HEK293 (cell line): ENCODE measurements around the gene CDK12.

Experiments used
- CTCF ChIA-PET: fragments of 350-600 bp; formaldehyde crosslinking; extraction: SDS; loops from one replicate; lab custom pipeline; 2021; ENCODE audit warnings: antibody characterized with exemption; lab: Yijun Ruan, JAX
- POLR2A ChIA-PET: fragments of 300-600 bp; formaldehyde crosslinking; extraction: SDS; loops from one replicate; lab custom pipeline; 2020; ENCODE audit warnings: antibody characterized with exemption, inconsistent platforms; lab: Yijun Ruan, JAX
- H3K27ac ChIP-seq: fragments of 200-500 bp; sonication (Bioruptor generic); 2 replicates; pipeline ENCODE4 v1.5.1; 2014; ENCODE audit warnings: low read depth, low read length, control low read depth, inconsistent platforms; ENCODE audit errors: extremely low read depth
- H3K36me3 ChIP-seq, 2 experiments: fragments of 200-500 bp in 1 of 2; sonication (Bioruptor generic) in 1 of 2; 1 replicate in 1 of 2; 2 replicates in 1 of 2; pipeline ENCODE4 v1.5.1; 2014 to 2017; ENCODE audit warnings: inconsistent platforms in 2 of 2, low read length in 2 of 2; ENCODE audit not compliant: control insufficient read depth in 2 of 2, insufficient read depth in 1 of 2
- H3K4me1 ChIP-seq: fragments of 200-500 bp; sonication (Bioruptor generic); 2 replicates; pipeline ENCODE4 v1.5.1; 2014; ENCODE audit warnings: mild to moderate bottlenecking, low read length, inconsistent platforms; ENCODE audit not compliant: control insufficient read depth, insufficient read depth
- H3K4me3 ChIP-seq: 2 replicates; pipeline ENCODE4 v1.5.1; 2011; ENCODE audit warnings: low read depth, mild to moderate bottlenecking, control low read depth, low read length, moderate library complexity
- H3K9me3 ChIP-seq: fragments of 200-500 bp; sonication (Bioruptor generic); 2 replicates; pipeline ENCODE4 v1.5.1; 2014; ENCODE audit warnings: low read depth, low read length, inconsistent platforms; ENCODE audit not compliant: control insufficient read depth, insufficient read depth
- HOXA7 ChIP-seq: sonication (generic); formaldehyde crosslinking; IDR thresholded peaks from 2 replicates; pipeline ENCODE4 v1.8.1; 2022; ENCODE audit warnings: missing genetic modification reagents, borderline replicate concordance
- REPIN1 ChIP-seq: fragments of 450-650 bp; formaldehyde crosslinking; IDR thresholded peaks from 2 replicates; pipeline ENCODE4 v1.5.1; 2017; ENCODE audit warnings: missing biosample characterization, missing genetic modification characterization, low read depth
- TRIM28 ChIP-seq: IDR thresholded peaks from 2 replicates; pipeline ENCODE4 v1.6.1; 2011; ENCODE audit warnings: low read length, control low read depth, borderline replicate concordance
- YY1 ChIP-seq: fragments of 450-650 bp; formaldehyde crosslinking; IDR thresholded peaks from 2 replicates; pipeline ENCODE4 v1.5.1; 2018; ENCODE audit warnings: missing biosample characterization, missing genetic modification characterization
- ZBTB8A ChIP-seq: fragments of 450-650 bp; formaldehyde crosslinking; IDR thresholded peaks from 2 replicates; pipeline ENCODE4 v1.5.1; 2016; ENCODE audit warnings: missing biosample characterization, missing genetic modification characterization
- ZNF157 ChIP-seq: fragments of 450-650 bp; formaldehyde crosslinking; IDR thresholded peaks from 2 replicates; pipeline ENCODE4 v1.5.1; 2016; ENCODE audit warnings: missing biosample characterization, missing genetic modification characterization
- ZNF266 ChIP-seq: fragments of 450-650 bp; formaldehyde crosslinking; IDR thresholded peaks from 2 replicates; pipeline ENCODE4 v1.5.1; 2016; ENCODE audit warnings: missing biosample characterization, missing genetic modification characterization, low read depth
- ZNF341 ChIP-seq: fragments of 450-650 bp; formaldehyde crosslinking; IDR thresholded peaks from 2 replicates; pipeline ENCODE4; 2016; ENCODE audit warnings: low read depth, missing biosample characterization, missing genetic modification characterization
- ZNF37A ChIP-seq: fragments of 450-650 bp; IDR thresholded peaks from 2 replicates; pipeline ENCODE4 v1.5.1; 2018; ENCODE audit warnings: missing biosample characterization, missing genetic modification characterization
- ZNF501 ChIP-seq: fragments of 450-650 bp; formaldehyde crosslinking; IDR thresholded peaks from 2 replicates; pipeline ENCODE4 v1.5.1; 2016; ENCODE audit warnings: missing biosample characterization, missing genetic modification characterization
- ZNF529 ChIP-seq: fragments of 450-650 bp; formaldehyde crosslinking; IDR thresholded peaks from 2 replicates; pipeline ENCODE4 v1.5.1; 2017; ENCODE audit warnings: missing genetic modification characterization, missing biosample characterization; ENCODE audit not compliant: insufficient replicate concordance
- ZNF548 ChIP-seq: fragments of 450-650 bp; formaldehyde crosslinking; IDR thresholded peaks from 2 replicates; pipeline ENCODE4 v1.5.1; 2016; ENCODE audit warnings: missing biosample characterization, missing genetic modification characterization
- ZNF626 ChIP-seq: fragments of 450-650 bp; sonication (Bioruptor Pico); formaldehyde crosslinking; IDR thresholded peaks from 2 replicates; pipeline ENCODE4 v1.5.1; 2018; ENCODE audit warnings: missing biosample characterization, missing genetic modification characterization, inconsistent platforms
- ZNF670 ChIP-seq: fragments of 450-650 bp; formaldehyde crosslinking; IDR thresholded peaks from 2 replicates; pipeline ENCODE4 v1.5.1; 2016; ENCODE audit warnings: missing biosample characterization, missing genetic modification characterization, low read depth
- TF ChIP-seq, protein P1 (sequence below): fragments of 450-650 bp; formaldehyde crosslinking; IDR thresholded peaks from 2 replicates; pipeline ENCODE4 v1.5.0; 2017; ENCODE audit warnings: missing biosample characterization, missing genetic modification characterization, borderline replicate concordance
- TF ChIP-seq, protein P2 (sequence below): fragments of 450-650 bp; formaldehyde crosslinking; IDR thresholded peaks from 2 replicates; pipeline ENCODE4 v1.5.1; 2016; ENCODE audit warnings: missing biosample characterization, missing genetic modification characterization

The CDK12 gene

DNA sequence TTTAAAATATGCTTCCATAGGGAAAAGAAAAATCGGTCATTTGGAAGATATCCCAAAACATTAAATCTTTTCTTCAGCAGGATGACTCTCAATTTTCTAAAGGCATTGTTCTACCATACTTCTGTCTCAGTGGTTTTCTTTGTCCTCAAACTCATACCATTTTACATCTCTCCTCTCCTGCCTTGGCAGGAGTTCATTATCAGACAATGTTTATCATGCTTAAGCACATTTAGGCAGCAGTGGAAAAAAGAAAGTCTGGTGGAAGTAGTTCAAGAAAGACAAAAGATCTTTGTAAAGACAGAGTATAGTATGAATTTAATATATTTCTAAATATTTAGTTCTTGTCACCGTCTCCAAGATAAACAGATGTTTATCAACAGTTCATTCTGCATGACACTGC lies 68.2 kb downstream of the CDK12 start:
- no peak overlapping the region for H3K27ac ChIP-seq
- H3K4me3 ChIP-seq: no peak overlapping the region
- TF ChIP-seq ZNF529 (tag by site-specific recombination) (no peak), ZNF266 (tag by site-specific recombination) (no peak), ZNF501 (tag by site-specific recombination) (no peak), YY1 (tag by site-specific recombination) (no peak), ZBTB8A (tag by site-specific recombination) (no peak)
- no peaks in the 10 kb centered on the region for H3K9me3 ChIP-seq
- ChIA-PET CTCF (interaction anchor here (0.5 to 2.6 kb wide), 4 partner anchors 18 to 106 kb away, joined by 3 to 19 read pairs (median 6); no protein-coding TSS in a partner anchor), POLR2A (no interaction called here)
- peaks cover 70 to 83% of the 10 kb centered on the region in 2 experiments for H3K36me3 ChIP-seq
- H3K4me1 ChIP-seq: no peaks in the 10 kb centered on the region

DNA sequence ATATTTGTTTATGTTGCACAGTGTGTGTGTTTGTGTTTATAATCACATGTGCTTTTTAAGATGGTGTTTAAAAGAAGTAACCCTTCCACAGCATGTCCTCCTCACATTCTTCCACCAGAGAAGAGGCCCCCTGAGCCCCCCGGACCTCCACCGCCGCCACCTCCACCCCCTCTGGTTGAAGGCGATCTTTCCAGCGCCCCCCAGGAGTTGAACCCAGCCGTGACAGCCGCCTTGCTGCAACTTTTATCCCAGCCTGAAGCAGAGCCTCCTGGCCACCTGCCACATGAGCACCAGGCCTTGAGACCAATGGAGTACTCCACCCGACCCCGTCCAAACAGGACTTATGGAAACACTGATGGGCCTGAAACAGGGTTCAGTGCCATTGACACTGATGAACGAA lies 69.2 kb downstream of the CDK12 start:
- Histone ChIP-seq H3K27ac (no peak overlapping the region), H3K9me3 (no peaks in the 10 kb centered on the region), H3K4me1 (no peaks in the 10 kb centered on the region), H3K36me3 (peaks cover 60 to 72% of the 10 kb centered on the region in 2 experiments), H3K4me3 (no peak overlapping the region)
- ChIA-PET CTCF (interaction anchor here (1.9 kb wide), 1 partner anchor 17 kb away, joined by 8 read pairs; no protein-coding TSS in a partner anchor), POLR2A (no interaction called here)
- TF ChIP-seq HOXA7: no peak
- no peak for TF ChIP-seq TRIM28
- no peak for TF ChIP-seq ZNF37A (tag by site-specific recombination)

- H3K9me3 ChIP-seq: no peaks in the 10 kb centered on the region
- ChIA-PET CTCF (no interaction called here), POLR2A (no interaction called here)
- H3K4me1 ChIP-seq: no peaks in the 10 kb centered on the region
- peaks cover 55 to 65% of the 10 kb centered on the region in 2 experiments for H3K36me3 ChIP-seq
- H3K27ac ChIP-seq: no peak overlapping the region
- H3K4me3 ChIP-seq: no peak overlapping the region
- TF ChIP-seq ZNF548 (tag by site-specific recombination): no peak
- no peak for TF ChIP-seq ZNF157 (tag by site-specific recombination)
Measured at GRCh38 chr17:39531252-39531651, 70.0 kb downstream of the CDK12 start.

- TF ChIP-seq REPIN1 (tag by site-specific recombination) (no peak), ZNF341 (no peak), ZNF670 (tag by site-specific recombination) (no peak), ZNF626 (tag by site-specific recombination) (no peak)
- TF ChIP-seq, protein P1, sequence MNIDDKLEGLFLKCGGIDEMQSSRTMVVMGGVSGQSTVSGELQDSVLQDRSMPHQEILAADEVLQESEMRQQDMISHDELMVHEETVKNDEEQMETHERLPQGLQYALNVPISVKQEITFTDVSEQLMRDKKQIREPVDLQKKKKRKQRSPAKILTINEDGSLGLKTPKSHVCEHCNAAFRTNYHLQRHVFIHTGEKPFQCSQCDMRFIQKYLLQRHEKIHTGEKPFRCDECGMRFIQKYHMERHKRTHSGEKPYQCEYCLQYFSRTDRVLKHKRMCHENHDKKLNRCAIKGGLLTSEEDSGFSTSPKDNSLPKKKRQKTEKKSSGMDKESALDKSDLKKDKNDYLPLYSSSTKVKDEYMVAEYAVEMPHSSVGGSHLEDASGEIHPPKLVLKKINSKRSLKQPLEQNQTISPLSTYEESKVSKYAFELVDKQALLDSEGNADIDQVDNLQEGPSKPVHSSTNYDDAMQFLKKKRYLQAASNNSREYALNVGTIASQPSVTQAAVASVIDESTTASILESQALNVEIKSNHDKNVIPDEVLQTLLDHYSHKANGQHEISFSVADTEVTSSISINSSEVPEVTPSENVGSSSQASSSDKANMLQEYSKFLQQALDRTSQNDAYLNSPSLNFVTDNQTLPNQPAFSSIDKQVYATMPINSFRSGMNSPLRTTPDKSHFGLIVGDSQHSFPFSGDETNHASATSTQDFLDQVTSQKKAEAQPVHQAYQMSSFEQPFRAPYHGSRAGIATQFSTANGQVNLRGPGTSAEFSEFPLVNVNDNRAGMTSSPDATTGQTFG (tag by site-specific recombination): no peak
- TF ChIP-seq, protein P2, sequence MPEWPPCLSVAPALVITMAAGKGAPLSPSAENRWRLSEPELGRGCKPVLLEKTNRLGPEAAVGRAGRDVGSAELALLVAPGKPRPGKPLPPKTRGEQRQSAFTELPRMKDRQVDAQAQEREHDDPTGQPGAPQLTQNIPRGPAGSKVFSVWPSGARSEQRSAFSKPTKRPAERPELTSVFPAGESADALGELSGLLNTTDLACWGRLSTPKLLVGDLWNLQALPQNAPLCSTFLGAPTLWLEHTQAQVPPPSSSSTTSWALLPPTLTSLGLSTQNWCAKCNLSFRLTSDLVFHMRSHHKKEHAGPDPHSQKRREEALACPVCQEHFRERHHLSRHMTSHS (tag by site-specific recombination): no peak
- no peaks in the 10 kb centered on the region for H3K9me3 ChIP-seq
- H3K4me1 ChIP-seq: no peaks in the 10 kb centered on the region
- ChIA-PET POLR2A (no interaction called here), CTCF (interaction anchor here (2.5 to 7.0 kb wide), 2 partner anchors 7 to 16 kb away, joined by 7 to 71 read pairs; no protein-coding TSS in a partner anchor)
- H3K36me3 ChIP-seq: peaks cover 31 to 39% of the 10 kb centered on the region in 2 experiments
- no peak overlapping the region for H3K27ac ChIP-seq
- H3K4me3 ChIP-seq: no peak overlapping the region
Measured at GRCh38 chr17:39533891-39534290, 72.6 kb downstream of the CDK12 start.
